ENCODE results near the gene FOXL3. TPM values are rescaled to one million over a fixed set of nuclear protein-coding genes. Genes with fewer than 3 reads are reported as not detected.

The FOXL3 gene
- total and polyA plus RNA-seq, 2 donors from 2014 or later, result not detected

DNA sequence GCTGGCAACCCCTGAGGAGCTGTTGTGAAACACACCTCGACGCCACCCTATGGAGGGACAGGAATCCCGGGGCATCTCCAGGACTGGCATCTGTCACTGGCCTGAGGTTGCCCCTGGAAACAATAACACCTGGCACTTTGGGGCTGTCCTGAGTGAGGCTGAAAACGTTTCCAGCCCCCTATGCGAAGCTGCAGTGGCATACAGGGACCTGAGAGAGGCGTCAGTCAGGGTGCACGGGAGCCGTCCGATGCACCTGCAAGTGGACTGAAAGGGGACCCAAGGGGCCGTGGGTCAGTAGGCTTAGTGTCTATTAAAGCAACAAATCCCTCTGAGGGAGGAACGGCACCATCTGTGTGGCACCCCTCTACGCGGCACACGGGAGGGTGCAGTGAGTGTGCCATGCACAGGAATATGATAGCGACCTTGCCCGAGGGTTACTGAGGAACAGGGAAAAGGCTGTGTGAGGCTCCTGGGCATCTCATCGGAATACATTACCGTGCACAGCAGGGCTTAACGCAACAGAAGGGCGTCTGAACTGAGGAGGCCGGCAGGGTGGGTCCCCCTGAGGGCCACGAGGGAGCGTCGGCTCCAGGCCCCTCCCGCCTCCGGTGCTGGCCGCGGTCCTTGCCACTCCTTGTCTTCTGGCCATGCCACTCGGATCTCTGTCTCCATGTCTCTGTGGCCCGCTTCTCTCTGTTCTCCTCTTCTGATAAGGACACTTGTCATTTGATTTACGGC lies 50.4 kb downstream of the FOXL3 start:
- no peak overlapping the region for H3K27ac ChIP-seq (ENCODE audit: low read depth in 2 of 2, low read length in 2 of 2)
- no peaks in the 10 kb centered on the region for H3K9me3 ChIP-seq (ENCODE audit: control insufficient read depth in 2 of 3, insufficient read depth in 1 of 3, low read length in 3 of 3)
- H3K9ac ChIP-seq (ENCODE audit: low read length in 3 of 3), result no peak overlapping the region
- DNase-seq (no peak), FAIRE-seq (no peak)
- intact Hi-C loops (cut with DNase I), result no loop called here
- H3K4me3 ChIP-seq (ENCODE audit: low read length in 3 of 3), result no peak overlapping the region
- H3K4me1 ChIP-seq (ENCODE audit: control insufficient read depth in 2 of 3, insufficient read depth in 2 of 3, low read depth in 1 of 3, low read length in 3 of 3), result no peaks in the 10 kb centered on the region
- H3K36me3 ChIP-seq (ENCODE audit: control insufficient read depth in 2 of 3, insufficient read depth in 3 of 3, low read length in 3 of 3), result no peaks in the 10 kb centered on the region
- no peaks in the 10 kb centered on the region for H3K27me3 ChIP-seq (ENCODE audit: control insufficient read depth, insufficient read depth, low read length)
- TF ChIP-seq, protein P1, sequence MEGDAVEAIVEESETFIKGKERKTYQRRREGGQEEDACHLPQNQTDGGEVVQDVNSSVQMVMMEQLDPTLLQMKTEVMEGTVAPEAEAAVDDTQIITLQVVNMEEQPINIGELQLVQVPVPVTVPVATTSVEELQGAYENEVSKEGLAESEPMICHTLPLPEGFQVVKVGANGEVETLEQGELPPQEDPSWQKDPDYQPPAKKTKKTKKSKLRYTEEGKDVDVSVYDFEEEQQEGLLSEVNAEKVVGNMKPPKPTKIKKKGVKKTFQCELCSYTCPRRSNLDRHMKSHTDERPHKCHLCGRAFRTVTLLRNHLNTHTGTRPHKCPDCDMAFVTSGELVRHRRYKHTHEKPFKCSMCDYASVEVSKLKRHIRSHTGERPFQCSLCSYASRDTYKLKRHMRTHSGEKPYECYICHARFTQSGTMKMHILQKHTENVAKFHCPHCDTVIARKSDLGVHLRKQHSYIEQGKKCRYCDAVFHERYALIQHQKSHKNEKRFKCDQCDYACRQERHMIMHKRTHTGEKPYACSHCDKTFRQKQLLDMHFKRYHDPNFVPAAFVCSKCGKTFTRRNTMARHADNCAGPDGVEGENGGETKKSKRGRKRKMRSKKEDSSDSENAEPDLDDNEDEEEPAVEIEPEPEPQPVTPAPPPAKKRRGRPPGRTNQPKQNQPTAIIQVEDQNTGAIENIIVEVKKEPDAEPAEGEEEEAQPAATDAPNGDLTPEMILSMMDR (IDR thresholded peaks at IDR 0.05; ENCODE audit: borderline replicate concordance, extremely low read depth, insufficient read depth), result no peak

Other genes starting within 250 kb of the FOXL3 start
- 84.9 TPM for gene FAM20C, start 97.6 kb upstream of the FOXL3 start, total RNA-seq
- 114 TPM for gene FAM20C, start 97.6 kb upstream of the FOXL3 start, polyA plus RNA-seq (ENCODE audit: insufficient read depth, low read depth, low replicate concordance)
- 53.0 TPM for gene PDGFA, start 229.7 kb downstream of the FOXL3 start, total RNA-seq
- 14.1 TPM for gene PDGFA, start 229.7 kb downstream of the FOXL3 start, polyA plus RNA-seq (ENCODE audit: insufficient read depth, low read depth, low replicate concordance)

All from kidney (tissue), 14 donors.